Measurements from ENCODE around the gene ASTN2.
"Not testable (repeated sequence)": the region's sequence is repeated elsewhere in the genome, so short reads cannot be mapped to it uniquely, and the experiment has no call there.

Gene ASTN2

DNA sequence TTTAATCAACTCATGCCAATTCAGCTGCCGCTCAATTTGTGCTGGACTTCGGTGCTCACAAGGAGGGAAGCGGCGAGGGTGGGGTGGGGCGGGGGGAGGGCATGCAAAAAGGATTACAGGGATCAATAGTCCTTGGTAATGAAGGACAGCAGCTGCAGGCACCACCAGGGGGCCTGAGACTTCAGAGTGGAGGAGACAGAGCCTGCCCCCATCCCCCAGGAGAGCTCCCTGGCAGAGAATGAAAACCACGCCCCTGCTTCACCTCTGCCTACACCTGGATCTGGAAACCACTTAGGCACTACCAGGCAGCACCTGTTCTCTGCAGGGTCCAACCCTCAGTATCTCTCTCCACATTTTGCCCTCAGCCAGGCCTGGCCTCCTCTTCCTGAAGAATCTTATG lies 572.2 kb downstream of the ASTN2 start:
- DNase-seq, result no peak

DNA sequence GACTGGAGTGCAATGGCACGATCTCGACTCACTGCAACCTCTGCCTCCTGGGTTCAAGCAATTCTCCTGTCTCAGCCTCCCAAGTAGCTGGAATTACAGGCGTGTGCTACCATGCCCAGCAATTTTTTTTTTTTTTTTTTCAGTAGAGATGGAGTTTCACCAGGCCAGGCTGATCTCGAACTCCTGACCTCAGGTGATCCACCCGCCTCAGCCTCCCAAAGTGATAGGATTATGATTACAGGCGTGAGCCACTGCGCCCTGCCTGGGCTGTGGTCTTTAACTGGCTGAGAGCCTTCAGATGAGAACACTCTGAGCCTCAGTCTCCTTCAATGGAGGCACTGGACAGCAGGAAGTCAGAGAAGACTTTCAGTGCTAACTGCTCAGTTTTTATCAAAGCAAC lies 576.4 kb downstream of the ASTN2 start:
- DNase-seq, result not testable (repeated sequence)

DNA sequence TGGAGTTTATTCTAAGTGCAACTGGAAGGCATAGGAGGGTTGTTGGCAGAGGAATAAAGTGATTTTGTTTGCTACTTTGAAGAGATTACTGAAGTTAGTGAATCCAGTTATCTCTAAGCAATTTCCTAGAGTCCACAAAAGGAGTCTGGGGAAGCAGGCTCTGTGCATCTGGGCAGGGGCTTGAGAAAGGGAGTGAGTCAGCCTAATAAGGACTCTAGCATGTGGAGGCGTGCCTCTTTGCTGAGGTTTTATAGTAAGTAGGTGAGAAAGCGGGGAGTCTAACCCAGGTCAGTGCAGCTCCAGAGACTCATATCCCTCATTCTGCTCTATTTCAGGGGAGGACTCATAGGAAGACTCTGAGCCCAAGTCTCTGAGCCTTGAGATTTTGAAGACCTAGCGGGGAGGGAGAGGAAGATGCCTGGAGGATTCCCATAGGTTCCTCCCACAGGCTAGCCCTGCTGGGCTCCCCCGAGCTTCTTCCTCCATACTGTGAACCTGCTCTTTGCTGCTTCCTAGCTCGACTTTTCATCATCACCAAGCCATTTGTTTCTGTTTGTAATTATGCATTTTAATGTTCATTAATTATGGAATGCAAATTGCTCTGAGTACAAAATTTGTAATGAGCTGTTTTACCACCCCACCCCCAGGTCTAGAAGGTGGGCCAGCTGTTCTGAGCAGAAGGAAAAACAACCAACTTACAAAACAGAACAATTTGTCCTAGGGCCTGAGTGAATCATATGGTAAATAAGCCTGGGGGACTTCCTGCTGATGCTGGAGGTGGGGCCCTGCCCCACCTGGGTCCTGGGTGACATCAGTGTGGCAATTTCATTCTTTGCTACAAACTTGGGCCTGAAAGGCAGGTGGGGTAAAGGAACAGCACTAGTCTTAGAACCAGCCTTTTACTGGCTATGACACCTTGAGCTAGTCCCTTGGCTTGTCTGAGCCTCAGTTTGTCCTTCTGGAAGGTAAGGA lies 577.6 kb downstream of the ASTN2 start:
- no peak for DNase-seq

DNA sequence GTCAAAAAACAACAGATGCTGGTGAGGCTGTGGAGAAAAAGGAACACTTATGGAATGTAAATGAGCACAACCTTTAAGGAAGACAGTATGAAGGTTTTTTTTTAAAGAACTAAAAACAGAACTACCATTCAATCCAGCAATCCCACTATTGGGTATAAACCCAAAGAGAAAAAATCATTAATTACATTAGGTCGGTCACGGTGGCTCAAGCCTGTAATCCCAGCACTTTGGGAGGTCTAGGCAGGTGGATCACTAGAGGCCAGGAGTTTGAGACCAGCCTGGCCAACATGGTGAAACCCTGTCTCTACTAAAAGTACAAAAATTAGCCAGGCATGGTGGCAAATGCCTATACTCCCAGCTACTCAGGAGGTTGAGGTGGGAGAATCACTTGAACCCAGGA lies 584.5 kb downstream of the ASTN2 start:
- DNase-seq, result not testable (repeated sequence)

DNA sequence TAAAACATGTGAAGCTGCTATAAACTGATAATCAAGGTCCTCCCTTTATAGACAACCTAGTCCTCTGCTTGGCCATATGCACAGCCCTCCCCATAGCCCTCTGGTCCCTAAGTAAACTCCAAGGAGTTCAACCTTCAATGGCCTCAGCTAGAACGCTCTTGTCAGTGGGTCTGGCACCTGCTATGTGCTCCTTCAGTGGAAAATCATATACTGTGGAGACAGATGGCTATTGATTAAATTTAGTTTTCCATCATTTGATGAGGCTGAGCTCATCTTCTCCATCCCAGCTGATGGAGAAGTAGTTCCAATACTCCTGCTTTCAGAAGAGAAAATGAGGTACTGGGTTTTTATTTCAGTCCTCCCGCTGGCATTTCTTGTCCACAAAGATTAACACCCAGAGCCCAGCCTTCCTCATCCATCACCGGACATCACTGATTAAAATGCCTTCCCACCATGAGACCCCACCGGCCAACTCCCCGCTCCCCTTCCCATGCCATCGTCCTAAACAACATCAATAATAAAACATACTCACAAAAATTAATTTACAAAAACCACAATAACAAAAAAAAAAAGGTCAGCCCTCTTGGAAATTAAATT lies 593.1 kb downstream of the ASTN2 start:
- no peak for DNase-seq

DNA sequence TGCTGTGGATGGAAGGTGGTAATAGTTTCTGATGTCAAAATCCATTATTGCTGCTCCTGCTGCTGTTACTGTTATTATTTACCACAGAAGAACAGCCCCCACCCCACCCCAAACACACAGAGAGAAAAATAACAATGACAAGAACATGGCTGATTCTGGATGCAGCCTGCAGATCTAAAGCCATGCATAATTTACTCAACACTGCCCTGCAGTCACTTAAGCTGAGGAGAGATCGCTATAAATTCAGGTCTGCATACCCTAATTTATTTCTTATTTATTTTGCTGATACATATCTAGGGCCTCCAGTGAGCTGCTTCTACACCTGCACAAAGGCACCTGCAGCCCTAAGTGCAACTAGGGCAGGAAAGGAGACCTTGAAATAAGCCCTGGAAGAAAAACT lies 595.7 kb downstream of the ASTN2 start:
- DNase-seq, result no peak

DNA sequence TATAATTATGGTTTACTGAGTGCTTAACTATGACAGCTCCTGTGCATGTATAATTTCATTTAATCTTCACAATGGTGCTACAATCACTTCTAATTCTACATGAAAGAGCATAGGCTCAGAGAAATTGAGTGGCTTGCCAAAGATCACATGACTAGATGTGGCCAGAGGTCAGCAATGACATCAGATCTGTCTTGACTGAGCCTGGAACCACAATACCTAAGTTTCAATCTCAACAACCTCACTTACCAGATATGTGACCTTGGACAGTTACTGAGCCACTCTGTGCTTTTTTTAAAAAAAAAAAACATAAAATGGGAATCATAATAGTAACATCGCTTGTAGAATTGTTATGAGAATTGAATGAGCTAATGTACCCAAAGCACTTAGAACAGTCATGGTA lies 597.1 kb downstream of the ASTN2 start:
- no peak for DNase-seq

DNA sequence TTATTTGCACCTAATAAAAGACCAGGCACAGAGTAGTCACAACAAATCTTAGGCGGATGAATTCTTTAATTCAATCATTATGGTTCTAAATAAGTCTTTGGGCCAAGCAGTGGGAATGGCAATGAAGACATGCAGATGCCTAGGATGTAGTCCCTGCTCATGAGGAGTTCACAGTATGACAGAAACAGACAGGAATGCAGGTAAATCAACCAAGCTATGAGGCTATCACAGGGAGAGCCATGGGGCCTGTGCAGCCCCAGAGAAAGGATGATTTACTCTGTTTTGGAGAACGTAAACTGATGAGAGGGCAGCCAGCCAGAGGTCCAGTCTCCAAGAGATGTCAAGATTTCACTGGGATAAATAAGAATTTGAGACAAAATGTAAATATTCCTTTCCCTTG lies 598.4 kb downstream of the ASTN2 start:
- no peak for DNase-seq

DNA sequence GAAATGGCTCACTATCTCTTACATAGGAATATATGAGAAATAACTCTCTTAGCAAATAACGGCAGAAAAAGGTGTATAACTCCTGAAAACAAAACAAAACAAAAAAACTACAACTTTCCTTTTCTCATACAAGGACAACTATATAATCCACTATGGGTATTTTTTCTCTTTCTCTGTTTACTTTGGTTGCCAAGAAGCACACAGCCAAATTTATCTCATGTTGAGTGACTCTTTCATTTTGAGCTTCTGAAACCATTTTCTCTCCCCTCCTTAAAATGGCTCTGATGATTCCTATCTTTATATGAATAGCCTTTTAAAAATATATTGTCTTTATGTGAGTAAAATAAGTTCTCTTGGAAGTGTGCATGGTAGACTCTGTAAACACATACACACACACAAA lies 599.0 kb downstream of the ASTN2 start:
- DNase-seq, result no peak

DNA sequence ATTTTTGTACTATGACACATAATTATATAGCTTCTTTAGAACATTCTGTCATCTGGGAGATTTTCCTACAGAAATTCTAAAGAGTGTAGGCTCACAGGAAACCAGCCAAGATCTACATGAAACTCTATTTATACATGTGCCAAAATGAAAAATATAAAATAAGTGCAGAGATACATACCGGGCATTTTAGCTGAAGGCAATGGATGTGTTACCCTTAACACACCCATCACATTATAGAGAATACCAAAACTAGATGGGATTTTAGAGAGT lies 601.9 kb downstream of the ASTN2 start:
- no peak for DNase-seq

DNA sequence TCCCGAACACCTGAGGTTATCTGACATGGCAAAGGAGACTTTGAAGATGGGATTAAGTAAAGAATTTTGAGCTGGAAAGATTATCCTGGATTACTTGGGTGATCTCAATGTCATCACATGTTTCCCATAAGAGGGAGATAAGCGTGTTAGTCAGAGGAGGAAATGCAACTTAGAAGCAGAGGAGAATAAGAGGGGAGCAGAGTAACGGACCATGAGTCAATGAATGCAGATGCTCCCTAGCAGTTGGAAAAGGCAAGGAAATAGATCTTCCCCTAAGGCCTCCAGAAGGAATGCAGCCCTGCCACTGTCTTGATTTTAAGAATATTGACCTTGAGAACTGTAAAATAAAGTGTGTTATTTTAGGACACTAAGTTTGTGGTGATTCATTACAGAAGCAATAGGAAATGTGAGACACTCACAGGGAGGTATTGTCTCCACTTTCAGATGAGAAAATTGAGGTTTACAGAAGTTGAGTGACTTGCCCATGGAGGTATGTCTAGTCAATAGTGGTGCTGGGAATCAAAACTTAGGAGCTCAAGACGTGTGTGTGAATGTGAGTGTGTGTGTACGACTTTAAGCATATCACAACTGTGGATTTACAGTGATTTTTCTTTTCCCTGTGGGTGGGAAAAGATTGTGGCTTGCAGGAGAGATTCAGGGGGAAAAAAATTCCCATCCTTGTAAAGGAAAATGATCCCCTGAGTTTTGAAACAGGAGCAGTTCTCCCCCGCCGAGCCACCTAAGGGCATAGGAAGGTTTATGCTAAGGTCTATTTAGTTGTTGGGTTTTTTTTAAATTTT lies 602.4 kb downstream of the ASTN2 start:
- DNase-seq, result no peak

DNA sequence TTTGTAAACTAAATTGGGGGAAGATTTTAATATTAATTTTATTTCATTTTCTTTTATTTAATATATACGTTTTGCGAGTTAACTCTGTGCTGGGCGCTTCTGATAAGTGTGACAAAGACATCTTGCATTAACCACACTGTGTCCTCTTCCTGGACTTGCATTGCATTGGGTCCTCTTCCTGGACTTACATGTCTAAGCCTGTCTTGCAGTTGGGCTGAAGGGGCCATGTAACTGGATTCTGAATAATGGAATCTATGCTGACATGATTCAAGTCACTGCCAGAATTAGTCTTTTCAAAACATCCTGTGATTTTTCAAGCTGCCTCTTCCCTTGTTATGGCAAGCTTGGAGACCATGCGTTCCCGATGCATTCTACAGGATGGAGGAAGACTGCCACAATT lies 605.2 kb downstream of the ASTN2 start:
- no peak for DNase-seq

DNA sequence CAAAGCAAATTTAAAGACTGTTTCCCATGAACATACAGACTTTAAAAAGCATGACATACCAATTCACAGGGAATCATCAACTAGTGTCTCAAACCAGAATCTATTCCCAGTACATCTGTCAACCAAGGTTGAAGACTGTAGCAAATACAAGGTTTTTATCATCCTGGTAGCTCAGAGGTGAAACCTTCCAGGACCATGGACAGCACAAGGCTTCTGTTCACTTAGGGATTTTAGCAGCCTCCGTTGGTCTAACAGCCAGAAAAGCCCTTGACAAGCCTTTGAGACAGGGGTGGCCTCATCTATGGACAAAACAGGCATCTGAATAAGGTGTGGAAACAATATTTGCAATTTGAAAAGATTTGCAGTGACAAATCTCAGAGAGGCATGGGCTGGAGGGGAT lies 608.8 kb downstream of the ASTN2 start:
- no peak for DNase-seq

DNA sequence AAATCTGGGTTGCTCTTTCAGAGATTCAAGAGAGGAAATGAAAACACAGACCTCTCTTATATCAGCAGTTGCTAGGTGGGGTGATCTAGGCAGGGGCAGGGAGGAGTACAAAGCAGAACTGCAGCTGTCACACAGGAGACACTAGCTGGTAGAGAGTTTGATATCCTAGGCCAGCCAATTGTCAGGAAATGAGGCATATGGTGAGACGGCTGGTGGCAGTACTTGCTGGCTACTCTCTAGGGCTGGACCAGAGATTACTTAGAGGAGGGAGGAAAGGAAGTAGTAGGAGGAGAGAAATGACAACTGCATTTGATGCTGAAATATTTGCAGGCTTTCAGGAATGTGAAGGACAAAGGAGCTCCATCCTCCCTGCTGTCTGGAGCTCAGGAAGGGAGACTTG lies 614.0 kb downstream of the ASTN2 start:
- DNase-seq, result no peak

DNA sequence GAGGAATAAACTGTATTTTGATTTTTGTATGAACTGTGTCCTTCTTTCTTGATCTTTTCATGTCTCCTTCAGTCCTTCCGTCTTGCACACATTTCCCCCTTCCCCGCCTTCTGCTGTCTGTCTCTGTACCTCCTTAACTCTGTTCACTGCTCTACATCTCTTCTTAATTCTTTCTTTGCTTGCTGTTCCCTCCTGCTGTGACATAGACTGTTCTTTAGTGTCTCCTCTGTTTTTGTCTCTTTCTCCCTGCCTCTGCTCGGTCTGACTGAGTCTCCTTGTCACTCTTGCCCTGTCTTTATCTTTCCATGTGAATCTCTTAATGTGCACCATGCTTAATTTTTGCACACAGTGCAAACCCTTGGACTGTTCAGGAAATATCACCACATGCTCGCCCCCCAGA lies 614.8 kb downstream of the ASTN2 start:
- no peak for DNase-seq

DNA sequence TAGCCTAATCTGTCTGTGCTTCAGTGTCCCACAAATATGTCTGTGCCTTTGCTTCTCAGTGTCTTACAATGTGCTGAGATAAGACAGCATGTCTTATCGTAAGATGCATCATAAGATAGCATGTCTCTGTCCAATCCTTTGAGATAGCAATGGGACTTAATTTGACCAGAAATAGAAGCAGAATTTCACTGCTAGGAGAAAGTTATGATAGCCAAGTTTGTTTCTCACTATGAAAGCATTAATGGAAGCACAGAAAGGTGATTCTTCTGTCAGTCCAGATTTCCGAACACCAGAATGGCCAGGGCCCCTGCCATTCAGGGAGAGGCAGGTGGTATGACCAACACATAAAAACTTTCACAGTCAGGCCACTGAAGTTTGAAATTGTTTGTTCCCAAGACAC lies 616.3 kb downstream of the ASTN2 start:
- no peak for DNase-seq

DNA sequence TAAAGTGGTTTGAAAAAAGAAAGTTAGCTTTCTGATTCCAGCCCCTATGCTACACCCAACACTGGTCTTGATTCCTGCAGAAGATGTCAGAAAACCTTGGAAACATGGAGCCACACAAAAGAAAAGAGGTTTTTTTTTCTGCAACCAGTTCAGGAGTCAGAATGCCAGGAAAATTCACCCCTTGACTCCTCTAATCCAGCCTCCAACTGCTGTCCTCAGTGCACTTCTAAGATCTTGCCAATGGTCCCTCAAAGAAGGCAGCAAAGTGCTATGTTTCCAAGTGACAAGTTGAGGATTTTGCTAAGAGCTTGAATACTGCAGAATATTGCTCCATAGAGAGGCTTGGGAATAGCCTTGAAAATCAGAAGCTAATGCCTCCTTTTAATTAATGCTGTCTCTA lies 617.6 kb downstream of the ASTN2 start:
- no peak for DNase-seq

DNA sequence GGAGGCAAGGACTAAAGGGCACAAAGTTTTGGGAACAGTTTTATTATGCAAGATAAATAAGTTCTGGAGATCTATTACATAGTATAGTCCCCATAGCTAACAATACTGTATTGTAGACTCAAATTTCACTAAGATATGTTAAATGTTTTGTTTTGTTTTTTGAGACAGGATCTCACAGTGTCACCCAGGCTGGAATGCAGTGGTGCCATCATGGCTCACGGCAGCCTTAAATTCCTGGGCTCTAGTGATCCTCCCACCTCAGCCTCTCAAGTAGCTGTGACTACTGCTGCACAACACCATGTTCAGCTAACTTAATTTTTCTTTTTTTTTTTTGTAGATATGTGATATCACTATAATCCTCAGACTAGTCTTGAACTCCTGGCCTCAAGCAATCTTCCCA lies 618.2 kb downstream of the ASTN2 start:
- DNase-seq, result no peak

DNA sequence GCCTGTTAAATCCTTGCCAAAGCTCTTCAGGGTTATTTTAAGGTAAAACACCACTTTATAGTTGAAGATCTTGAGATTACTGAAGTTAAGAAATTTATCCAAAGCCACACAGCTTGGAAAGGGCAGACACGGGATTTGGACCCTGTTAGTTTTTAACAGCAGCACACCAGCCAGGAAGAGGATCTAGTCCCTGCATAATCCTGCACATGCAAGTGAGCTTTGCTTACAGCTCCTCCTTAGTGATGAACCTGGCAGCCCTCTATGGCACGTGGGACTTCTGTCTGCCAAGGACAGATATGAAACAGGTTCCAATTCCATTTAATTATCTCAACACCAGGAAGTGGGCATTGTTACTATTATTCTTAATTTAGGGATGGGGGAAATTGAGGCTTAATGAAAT lies 619.0 kb downstream of the ASTN2 start:
- no peak for DNase-seq

DNA sequence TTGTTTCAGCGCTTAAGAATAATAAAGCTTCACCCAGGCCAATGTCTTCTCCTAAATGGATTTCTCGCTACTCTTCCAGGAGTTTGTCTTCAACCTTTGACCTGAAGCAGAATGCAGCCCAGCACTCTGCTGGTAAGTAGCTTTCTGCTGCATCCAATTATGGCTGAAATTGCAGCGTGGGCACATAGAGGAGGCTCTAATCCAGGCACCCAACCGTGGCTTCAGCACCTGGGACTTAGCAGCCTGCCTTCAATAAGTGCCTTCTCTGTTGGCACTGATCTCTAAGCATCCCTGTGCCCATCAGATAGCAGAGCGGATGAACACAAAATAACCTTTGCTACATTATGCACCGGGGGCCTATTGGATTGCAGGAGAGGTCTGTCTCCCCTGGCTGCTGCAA lies 622.6 kb downstream of the ASTN2 start:
- no peak for DNase-seq

DNA sequence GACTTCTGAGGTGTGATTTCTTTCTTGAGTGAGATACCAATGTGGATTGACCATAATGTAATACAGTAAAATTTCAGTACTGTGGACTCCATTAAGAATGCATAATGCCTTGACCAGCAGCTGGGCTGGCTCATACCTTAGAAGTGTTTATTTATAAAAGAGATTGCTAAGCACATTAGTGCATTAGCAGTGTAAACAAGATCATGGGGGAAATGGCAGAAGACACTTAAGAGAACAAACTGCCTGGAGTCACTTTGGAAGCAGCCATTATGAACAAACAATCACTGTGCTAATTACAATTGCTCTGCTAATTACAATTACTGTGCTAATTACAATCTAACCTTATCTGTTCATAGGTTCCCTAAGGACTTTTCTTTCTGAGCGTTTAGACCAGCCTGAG lies 623.5 kb downstream of the ASTN2 start:
- no peak for DNase-seq

DNA sequence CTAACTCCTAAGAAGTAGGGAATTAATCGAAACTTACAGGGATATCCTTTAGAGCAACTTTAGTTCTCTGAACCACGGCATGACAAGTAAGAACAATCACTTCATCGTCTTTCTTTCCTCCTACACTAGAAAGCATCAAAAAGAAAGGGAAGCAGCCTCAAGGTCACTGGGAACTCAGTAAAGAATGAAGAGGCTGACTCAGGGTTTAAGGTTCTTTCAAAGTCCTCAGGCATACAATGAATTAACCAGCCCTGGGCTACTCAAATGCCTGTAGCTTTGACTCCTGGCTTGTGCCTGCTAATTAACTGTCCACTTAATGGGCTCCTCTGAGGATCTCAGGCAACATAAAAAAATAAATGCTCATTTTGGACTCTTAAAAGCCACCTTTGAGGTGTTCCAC lies 625.8 kb downstream of the ASTN2 start:
- DNase-seq, result no peak

DNA sequence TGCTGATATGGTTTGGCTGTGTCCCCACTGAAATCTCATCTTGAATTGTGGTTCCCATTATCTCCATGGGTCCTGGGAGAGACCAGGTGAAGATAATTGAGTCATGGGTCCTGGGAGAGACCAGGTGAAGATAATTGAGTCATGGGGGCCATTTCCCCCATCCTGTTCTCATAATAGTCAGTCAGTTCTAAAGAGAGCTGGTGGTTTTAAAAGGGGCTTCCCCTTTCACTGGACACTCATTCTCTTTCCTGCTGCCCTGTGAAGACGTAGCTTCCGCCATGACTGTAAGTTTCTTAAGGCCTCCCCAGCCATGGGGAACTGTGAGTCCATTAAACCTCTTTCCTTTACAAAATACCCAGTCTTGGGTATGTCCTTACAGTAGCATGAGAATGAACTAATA lies 628.1 kb downstream of the ASTN2 start:
- DNase-seq, result no peak

DNA sequence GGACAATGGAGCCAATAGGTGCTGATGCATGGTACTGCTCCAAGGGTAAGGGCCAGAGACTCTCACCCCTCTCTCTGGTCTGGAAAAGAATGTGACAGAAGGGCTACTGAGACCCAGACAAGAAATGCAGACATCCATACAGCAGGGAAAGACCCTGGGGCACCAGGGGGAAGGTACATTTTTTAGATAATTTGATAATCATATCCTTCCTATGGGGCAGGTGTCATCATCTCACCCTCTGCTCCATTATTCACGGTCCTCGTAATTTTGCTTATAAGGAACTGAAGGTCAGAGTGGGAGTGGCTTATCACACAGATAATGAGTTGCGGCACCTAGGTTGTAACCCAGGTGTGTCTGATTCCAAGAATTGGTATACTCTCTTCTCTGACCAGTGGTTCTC lies 637.7 kb downstream of the ASTN2 start:
- no peak for DNase-seq

Data from T-helper 9 cell (primary cell).